ENCODE results near the gene CEP104. TPM values are rescaled to one million over a fixed set of nuclear protein-coding genes. Genes with fewer than 3 reads are reported as not detected.

CEP104 gene
- total RNA-seq, 4 donors from 2014 or later: 27.9 to 76.0 (median 33.9) TPM

DNA sequence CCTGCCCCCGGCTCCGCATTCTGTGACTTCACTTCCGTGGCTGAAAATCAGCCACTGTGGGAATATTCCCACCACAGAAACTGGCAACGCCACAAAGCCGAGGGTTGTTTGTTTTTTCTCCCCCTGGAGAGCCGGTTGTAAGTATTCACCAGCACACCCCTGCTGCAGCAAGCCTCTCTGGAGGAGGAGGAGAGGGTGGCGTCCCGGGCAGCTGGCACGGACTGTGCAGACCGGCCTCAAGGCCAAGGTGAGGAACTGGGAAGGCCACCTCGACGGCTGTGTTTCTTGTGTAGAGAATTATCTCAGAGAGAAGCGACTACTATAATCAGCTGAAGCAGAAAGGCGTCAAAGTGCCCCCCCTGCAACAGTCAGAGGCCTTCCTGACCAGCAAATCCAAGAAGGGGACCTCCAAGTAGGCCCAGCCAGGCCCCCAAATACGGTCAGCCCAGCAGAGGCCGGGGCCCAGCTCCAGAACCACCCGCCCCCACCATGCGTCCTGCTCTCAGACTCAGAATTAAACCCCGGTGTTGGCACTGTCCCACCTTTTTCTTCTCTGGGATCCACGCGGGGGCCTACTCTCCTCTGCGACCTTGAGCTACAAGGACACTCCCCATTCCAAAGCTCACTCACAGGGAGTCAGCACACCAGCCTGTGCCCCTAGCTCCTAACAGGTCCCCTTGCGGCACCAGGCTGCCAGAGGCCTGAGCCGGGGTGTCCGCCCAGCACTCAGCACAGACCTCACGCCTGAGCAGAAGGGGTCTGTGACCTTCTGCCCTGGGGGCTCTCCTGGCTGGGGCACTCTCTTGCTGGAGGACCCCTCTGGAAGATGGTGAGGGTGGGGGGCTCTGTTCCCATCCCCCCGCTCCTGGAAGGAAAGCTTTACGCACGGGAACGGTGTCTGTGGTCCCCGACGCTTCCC lies 85.6 kb downstream of the CEP104 start:
- TF ChIP-seq, protein P1, sequence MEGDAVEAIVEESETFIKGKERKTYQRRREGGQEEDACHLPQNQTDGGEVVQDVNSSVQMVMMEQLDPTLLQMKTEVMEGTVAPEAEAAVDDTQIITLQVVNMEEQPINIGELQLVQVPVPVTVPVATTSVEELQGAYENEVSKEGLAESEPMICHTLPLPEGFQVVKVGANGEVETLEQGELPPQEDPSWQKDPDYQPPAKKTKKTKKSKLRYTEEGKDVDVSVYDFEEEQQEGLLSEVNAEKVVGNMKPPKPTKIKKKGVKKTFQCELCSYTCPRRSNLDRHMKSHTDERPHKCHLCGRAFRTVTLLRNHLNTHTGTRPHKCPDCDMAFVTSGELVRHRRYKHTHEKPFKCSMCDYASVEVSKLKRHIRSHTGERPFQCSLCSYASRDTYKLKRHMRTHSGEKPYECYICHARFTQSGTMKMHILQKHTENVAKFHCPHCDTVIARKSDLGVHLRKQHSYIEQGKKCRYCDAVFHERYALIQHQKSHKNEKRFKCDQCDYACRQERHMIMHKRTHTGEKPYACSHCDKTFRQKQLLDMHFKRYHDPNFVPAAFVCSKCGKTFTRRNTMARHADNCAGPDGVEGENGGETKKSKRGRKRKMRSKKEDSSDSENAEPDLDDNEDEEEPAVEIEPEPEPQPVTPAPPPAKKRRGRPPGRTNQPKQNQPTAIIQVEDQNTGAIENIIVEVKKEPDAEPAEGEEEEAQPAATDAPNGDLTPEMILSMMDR (IDR thresholded peaks at IDR 0.05; ENCODE audit: low read depth): no peak

DNA sequence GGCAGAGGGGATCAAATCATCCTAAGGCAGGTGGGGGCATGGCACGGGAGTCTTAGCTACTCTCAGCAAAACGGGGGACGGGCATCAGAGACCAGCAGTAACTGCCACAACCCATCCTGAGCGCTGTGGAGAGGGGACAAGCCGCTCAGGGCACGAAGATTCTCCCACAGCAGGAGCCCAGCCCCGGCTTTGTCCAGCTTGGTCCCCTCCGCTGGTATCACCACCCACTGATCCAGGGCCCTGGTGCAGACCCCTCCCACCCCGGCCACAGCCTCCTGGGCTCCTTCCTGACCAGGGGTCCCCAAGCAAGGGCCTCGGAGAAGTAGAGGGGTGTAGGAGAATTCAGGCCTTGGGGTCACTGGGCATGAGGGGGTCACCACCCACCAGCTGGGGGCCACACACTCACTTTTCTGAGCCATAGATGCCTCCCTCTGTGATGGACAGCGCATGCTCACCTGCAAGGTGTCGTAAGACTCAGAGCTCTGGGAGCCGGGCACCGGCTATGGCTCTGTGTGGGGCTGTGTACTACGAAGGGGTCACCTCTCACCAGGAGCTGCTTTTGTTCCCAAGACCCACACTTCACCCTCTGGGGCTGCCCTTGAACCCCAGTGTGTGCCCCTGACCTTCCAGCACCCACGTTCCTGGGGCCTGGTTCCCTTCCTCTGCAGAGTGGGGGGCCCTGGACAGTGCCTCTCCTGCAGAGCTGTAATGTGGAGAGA lies 86.8 kb downstream of the CEP104 start:
- TF ChIP-seq, protein P1 (IDR thresholded peaks at IDR 0.05; ENCODE audit: low read depth): no peak

DNA sequence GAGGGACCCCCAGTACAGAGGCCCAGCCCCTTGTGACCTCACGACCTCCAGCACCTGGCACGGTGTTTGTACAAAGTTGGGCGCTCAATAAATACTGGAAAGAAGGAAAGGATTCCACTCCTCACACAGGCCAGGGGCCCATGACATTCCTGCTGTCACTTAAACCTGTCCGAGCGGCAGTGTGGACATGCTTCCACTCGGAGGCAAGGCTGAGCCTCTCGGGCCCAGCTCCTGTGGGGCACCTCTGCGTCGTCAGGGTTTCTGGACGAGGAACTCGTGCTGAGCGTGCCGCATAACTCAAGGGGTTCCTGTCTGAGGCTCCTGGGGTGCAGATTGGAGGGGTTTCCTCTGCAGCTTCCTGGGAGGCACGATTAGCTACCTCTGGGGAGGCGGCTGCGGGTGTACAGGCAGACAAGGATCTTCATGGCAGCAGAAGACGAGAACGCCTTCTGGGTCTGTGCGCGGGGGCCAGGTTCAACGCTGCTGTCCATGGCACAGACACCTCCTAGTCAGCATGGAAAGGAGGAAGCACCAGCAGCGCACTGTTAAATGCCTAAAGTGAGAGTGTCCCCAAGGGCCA lies 88.1 kb downstream of the CEP104 start:
- TF ChIP-seq, protein P1 (IDR thresholded peaks at IDR 0.05; ENCODE audit: low read depth): no peak

DNA sequence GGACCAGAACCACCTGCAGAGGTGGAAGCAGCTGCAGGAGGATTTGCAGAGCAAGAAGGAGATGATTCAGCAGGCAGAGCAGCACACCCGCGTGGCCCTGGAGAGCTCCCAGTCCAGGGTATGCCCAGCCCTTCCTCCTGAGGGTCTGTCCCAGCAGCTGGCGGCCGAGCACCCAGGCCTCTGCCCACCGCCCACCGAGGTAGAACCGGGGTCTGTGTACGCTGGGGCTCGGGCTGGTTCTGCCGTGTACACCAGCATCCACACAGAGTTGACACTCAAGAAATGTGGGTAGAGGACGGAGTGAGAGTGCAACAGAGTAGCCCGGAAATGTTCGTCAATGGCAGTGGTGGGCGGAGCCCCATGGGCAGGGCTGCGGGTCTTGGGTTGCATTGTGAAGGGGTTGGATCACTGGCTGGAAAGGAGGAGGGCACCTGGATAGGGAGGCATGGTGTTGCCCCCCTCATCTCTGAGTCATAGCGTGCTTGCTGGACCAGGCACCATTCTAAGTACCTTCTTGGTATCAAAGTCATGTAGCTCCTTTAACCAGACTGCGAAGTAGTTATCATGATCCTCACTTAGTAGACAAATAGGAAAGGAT lies 89.6 kb downstream of the CEP104 start:
- TF ChIP-seq, protein P1 (IDR thresholded peaks at IDR 0.05; ENCODE audit: low read depth): no peak

DNA sequence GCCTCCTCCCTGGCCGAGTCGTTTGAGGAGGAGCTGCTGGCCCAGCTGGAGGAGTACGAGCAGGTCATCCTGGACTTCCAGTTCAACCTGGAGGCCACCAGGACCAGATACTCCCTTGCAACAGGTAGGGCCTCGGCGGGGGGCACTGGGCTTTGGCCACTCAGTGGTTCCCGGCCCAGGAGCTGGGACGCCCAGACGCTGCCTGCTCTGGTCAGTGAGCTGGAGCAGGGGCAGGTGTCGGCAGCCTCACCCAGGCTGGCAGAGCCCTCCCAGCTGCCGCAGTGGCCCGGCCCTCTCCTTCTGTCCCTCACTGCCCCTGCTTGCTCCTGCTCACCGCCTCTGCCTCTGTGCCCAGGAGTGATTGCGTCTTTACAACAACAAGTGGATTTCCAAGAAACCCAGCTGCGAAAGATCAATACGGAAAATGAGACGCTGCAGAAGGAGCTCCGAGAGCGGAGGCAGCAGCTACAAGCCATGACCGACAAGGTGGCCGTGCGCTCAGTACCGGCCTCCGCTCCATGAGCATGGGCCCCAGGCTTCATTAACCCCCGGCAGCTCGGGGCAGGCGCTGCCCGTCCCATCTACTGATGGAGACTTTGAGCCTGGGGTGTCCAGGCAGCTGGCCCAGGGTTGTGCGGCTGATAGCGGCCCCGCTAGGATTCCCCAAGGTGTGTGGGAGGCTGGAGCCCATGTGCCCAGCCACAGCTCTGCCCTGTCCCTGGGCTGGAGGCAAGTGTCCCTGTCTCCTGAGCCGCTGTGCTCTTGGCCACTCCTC lies 93.5 kb downstream of the CEP104 start:
- TF ChIP-seq, protein P1 (IDR thresholded peaks at IDR 0.05; ENCODE audit: low read depth): no peak

DNA sequence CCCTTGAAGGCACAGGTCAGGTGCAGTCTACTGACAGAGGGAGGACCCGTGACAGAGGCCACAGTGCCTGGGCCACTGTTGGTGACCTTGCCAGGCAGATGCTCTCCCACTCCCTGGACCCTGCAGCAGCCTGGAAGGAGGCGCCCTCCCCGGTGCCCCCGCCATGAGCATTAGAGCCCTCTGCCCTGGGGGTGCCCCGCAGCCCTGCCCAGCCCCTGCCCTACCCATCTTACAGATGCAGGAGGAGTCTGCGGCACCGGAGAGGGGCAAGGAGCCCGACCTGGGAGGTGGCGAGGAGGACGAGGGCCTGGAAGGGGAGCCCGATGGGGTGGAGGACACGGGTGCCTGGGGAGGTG lies 94.2 kb downstream of the CEP104 start:
- TF ChIP-seq, protein P1 (IDR thresholded peaks at IDR 0.05; ENCODE audit: low read depth): no peak

Measured in subcutaneous adipose tissue (tissue), 4 donors.